Cardiac fibroblast (primary cell): ENCODE results near the gene CNKSR1.

ENCODE experiments used
- DNase-seq, 2 donors: peaks; one replicate each; pipeline versions ENCODE4 v3.0.0 to v3.0.0-alpha.2; 2010; ENCODE audit warnings: low read depth in 2 of 2
- H3K4me3 ChIP-seq, 2 donors: replicated peaks in 1 of 2; 1 replicate in 1 of 2; 2 replicates in 1 of 2; pipeline ENCODE4 v1.5.1; 2011; ENCODE audit warnings: low read depth in 2 of 2, low read length in 2 of 2, mild to moderate bottlenecking in 2 of 2, moderate library complexity in 1 of 2
- CTCF ChIP-seq: IDR thresholded peaks from one replicate; pipeline ENCODE4 v1.5.1; 2011; ENCODE audit warnings: low read depth, mild to moderate bottlenecking, low read length, inconsistent platforms

The CNKSR1 gene

GRCh38 chr1:26155370-26156284, 21.7 kb upstream of the CNKSR1 start:
- no peak for TF ChIP-seq CTCF
- no peak overlapping the region for H3K4me3 ChIP-seq
- no peak for DNase-seq

DNA sequence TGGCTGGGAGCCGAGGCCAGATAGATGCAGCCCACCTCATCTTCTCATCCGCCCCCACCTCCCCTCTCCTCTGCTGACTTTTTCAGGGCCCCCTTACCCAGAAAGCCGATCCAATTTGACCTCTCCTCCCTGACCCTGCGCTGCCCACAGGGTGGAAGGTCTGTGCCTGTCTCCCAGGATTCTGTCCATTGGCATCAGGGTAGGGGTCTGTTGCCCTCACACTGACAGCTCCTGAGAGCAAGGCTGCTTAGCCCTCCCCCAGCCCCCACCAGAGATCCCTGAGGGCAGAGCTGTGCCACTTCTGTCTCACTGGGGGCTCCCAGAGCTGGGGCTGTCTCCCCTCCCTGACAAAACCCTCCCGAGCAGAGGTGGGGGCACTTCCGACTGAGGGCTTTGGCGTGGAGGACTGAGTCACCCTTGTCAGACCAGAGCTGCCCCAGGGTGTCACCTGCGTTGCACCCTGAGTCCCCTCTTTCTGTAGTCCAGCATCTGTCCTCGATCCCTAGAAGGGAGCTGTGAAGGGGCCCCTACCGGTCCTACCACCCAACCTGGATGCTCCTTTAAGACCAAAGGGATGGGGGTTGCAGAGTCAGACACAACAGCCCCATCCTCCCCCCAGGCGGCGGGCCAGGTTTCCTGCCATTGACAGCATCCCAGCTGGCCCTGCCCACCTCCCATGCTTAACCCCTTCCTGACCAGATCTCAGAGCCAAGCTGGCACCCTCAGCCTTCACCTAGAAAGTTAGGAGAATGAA, 20.8 kb upstream of the CNKSR1 start:
- TF ChIP-seq CTCF, result no peak
- no peak for DNase-seq
- no peak overlapping the region for H3K4me3 ChIP-seq

- no peak for DNase-seq
- no peak overlapping the region for H3K4me3 ChIP-seq
- no peak for TF ChIP-seq CTCF
Measured at GRCh38 chr1:26158271-26158907, 18.9 kb upstream of the CNKSR1 start.

- no peak for DNase-seq
- H3K4me3 ChIP-seq, result no peak within 1 kb of the TSS
- no peak for TF ChIP-seq CTCF
Measured at GRCh38 chr1:26158908-26159742, 18.2 kb upstream of the CNKSR1 start, which contains the start of gene FAM110D. Gene FAM110D, plus strand, starts transcription at chr1:26159079. Its CDS starts 2,213 bp downstream, at chr1:26161292.

DNA sequence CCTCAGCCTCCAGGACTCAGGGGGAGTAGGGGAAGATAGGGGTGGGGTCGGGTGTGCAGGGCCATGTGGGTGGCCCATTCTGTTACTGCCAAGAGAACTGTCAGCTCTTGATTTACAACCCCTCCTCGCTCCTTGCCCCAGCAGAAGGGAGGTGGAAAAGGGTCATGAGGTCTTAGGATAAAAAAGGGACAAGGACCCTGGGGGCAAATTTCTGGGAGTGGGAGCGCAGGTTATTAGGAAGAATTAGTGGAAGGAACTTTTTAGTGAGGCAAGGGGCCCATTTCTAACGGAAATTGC, 17.6 kb upstream of the CNKSR1 start:
- DNase-seq, result no peak
- TF ChIP-seq CTCF, result no peak
- H3K4me3 ChIP-seq, result no peak overlapping the region
